Lower leg skin (tissue), 3 donors: Measurements from ENCODE around the gene MED20.

ENCODE experiments used
- POLR2A ChIP-seq, 2 donors: fragments of 450-650 bp; IDR thresholded peaks; one replicate each; pipeline ENCODE4 v1.6.1; 2016 to 2017; ENCODE audit warnings: antibody characterized with exemption in 2 of 2, mild to moderate bottlenecking in 1 of 2, moderate library complexity in 1 of 2
- TF ChIP-seq, protein P1 (sequence below), 3 donors: fragments of 450-650 bp; IDR thresholded peaks; one replicate each; pipeline ENCODE4 v1.5.1; 2016; ENCODE audit warnings: antibody characterized with exemption in 3 of 3, mild to moderate bottlenecking in 3 of 3, moderate library complexity in 2 of 3

GRCh38 chr6:41909727-41910126 is 11.2 kb downstream of the MED20 start:
- TF ChIP-seq, protein P1, sequence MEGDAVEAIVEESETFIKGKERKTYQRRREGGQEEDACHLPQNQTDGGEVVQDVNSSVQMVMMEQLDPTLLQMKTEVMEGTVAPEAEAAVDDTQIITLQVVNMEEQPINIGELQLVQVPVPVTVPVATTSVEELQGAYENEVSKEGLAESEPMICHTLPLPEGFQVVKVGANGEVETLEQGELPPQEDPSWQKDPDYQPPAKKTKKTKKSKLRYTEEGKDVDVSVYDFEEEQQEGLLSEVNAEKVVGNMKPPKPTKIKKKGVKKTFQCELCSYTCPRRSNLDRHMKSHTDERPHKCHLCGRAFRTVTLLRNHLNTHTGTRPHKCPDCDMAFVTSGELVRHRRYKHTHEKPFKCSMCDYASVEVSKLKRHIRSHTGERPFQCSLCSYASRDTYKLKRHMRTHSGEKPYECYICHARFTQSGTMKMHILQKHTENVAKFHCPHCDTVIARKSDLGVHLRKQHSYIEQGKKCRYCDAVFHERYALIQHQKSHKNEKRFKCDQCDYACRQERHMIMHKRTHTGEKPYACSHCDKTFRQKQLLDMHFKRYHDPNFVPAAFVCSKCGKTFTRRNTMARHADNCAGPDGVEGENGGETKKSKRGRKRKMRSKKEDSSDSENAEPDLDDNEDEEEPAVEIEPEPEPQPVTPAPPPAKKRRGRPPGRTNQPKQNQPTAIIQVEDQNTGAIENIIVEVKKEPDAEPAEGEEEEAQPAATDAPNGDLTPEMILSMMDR (IDR thresholded peaks at IDR 0.05), result no peak
- no peak for TF ChIP-seq POLR2A (IDR thresholded peaks at IDR 0.05)
